Neuronal stem cell (in vitro differentiated cells): ENCODE data around the gene KBTBD12.

Experiments used
- DNase-seq: peaks from one replicate; pipeline ENCODE4 v3.0.0-alpha.2; 2013; ENCODE audit warnings: low spot score
- H2AFZ ChIP-seq: one replicate; pipeline ENCODE4 v1.6.1; 2013; ENCODE audit warnings: mild to moderate bottlenecking, low read length, inconsistent platforms
- H2AK5ac ChIP-seq: 2 replicates; pipeline ENCODE4 v1.6.1; 2013; ENCODE audit warnings: low read depth, mild to moderate bottlenecking, inconsistent platforms, low read length, moderate library complexity, mixed read lengths
- H2BK120ac ChIP-seq: 2 replicates; pipeline ENCODE4 v1.6.1; 2013; ENCODE audit warnings: low read depth, mild to moderate bottlenecking, inconsistent platforms, low read length, moderate library complexity, mixed read lengths
- H2BK12ac ChIP-seq: one replicate; pipeline ENCODE4 v1.6.1; 2013; ENCODE audit warnings: low read length, inconsistent platforms
- H2BK15ac ChIP-seq: 2 replicates; pipeline ENCODE4 v1.6.1; 2013; ENCODE audit warnings: mild to moderate bottlenecking, low read length, inconsistent platforms, mixed read lengths
- H2BK5ac ChIP-seq: one replicate; pipeline ENCODE4 v1.6.1; 2013; ENCODE audit warnings: inconsistent platforms, mild to moderate bottlenecking, low read length, moderate library complexity
- H3K14ac ChIP-seq: one replicate; pipeline ENCODE4 v1.6.1; 2013; ENCODE audit warnings: low read length, inconsistent platforms
- H3K18ac ChIP-seq: 2 replicates; pipeline ENCODE4 v1.6.1; 2013; ENCODE audit warnings: low read length, inconsistent platforms
- H3K23ac ChIP-seq: 2 replicates; pipeline ENCODE4 v1.6.1; 2013; ENCODE audit warnings: low read depth, mild to moderate bottlenecking, mixed read lengths, low read length, inconsistent platforms; ENCODE audit not compliant: poor library complexity
- H3K27ac ChIP-seq: replicated peaks from 3 replicates; pipeline ENCODE4 v1.5.1; 2013; ENCODE audit warnings: low read length, inconsistent platforms
- H3K27me3 ChIP-seq, 3 experiments: 2 replicates each; pipeline ENCODE4 v1.6.1; 2013; ENCODE audit warnings: low read length in 3 of 3, mild to moderate bottlenecking in 2 of 3, inconsistent platforms in 1 of 3, low read depth in 1 of 3, mixed read lengths in 1 of 3, moderate library complexity in 1 of 3; ENCODE audit not compliant: control insufficient read depth in 3 of 3, insufficient read depth in 3 of 3
- H3K36me3 ChIP-seq, 2 donors: replicated peaks in 1 of 2; 2 replicates each; pipeline ENCODE4 v1.6.1; 2013; ENCODE audit warnings: low read length in 2 of 2; ENCODE audit not compliant: control insufficient read depth in 2 of 2, insufficient read depth in 2 of 2
- H3K4ac ChIP-seq: 2 replicates; pipeline ENCODE4 v1.6.1; 2013; ENCODE audit warnings: inconsistent platforms, mild to moderate bottlenecking, low read length, moderate library complexity
- H3K4me1 ChIP-seq, 2 donors: 1 replicate in 1 of 2; 2 replicates in 1 of 2; pipeline ENCODE4 v1.6.1; 2013; ENCODE audit warnings: low read length in 2 of 2, low read depth in 1 of 2; ENCODE audit not compliant: control insufficient read depth in 2 of 2, insufficient read depth in 1 of 2
- H3K4me2 ChIP-seq: one replicate; pipeline ENCODE4 v1.6.1; 2013; ENCODE audit warnings: mild to moderate bottlenecking, low read length, inconsistent platforms; ENCODE audit not compliant: insufficient read depth, poor library complexity, severe bottlenecking
- H3K4me3 ChIP-seq, 2 donors: 2 replicates each; pipeline ENCODE4 v1.5.1; 2013; ENCODE audit warnings: low read length in 2 of 2, mild to moderate bottlenecking in 2 of 2, inconsistent platforms in 1 of 2, moderate library complexity in 1 of 2
- H3K79me1 ChIP-seq: one replicate; pipeline ENCODE4 v1.6.1; 2013; ENCODE audit warnings: low read depth, mild to moderate bottlenecking, inconsistent platforms, low read length, moderate library complexity
- H3K9ac ChIP-seq: one replicate; pipeline ENCODE4 v1.6.1; 2013; ENCODE audit warnings: mild to moderate bottlenecking, low read depth, low read length, inconsistent platforms; ENCODE audit not compliant: poor library complexity
- H3K9me3 ChIP-seq, 2 donors: replicated peaks in 1 of 2; 2 replicates each; pipeline versions ENCODE3 to v1.6.1; 2013; ENCODE audit warnings: low read length in 2 of 2, mild to moderate bottlenecking in 2 of 2, inconsistent platforms in 1 of 2, low read depth in 1 of 2, mixed read lengths in 1 of 2, moderate library complexity in 1 of 2; ENCODE audit not compliant: control insufficient read depth in 2 of 2, insufficient read depth in 1 of 2
- H4K8ac ChIP-seq: one replicate; pipeline ENCODE4 v1.6.1; 2013; ENCODE audit warnings: low read depth, mild to moderate bottlenecking, inconsistent platforms, low read length, moderate library complexity
- H4K91ac ChIP-seq: one replicate; pipeline ENCODE4 v1.6.1; 2013; ENCODE audit warnings: low read length, low read depth, mild to moderate bottlenecking, inconsistent platforms; ENCODE audit not compliant: poor library complexity
- WGBS, 2 donors: extraction: QIAGEN DNeasy Blood & Tissue Kit; methylation state at CpG; one replicate each; pipeline ENCODE4 v1.1.7; 2013; ENCODE audit warnings: missing lambda C conversion rate in 2 of 2, mixed read lengths in 1 of 2; ENCODE audit not compliant: insufficient read length in 2 of 2, insufficient replicate concordance in 1 of 2; ENCODE audit errors: extremely low coverage in 2 of 2; 5-methylcytosine and 5-hydroxymethylcytosine counted together

Gene KBTBD12

DNA sequence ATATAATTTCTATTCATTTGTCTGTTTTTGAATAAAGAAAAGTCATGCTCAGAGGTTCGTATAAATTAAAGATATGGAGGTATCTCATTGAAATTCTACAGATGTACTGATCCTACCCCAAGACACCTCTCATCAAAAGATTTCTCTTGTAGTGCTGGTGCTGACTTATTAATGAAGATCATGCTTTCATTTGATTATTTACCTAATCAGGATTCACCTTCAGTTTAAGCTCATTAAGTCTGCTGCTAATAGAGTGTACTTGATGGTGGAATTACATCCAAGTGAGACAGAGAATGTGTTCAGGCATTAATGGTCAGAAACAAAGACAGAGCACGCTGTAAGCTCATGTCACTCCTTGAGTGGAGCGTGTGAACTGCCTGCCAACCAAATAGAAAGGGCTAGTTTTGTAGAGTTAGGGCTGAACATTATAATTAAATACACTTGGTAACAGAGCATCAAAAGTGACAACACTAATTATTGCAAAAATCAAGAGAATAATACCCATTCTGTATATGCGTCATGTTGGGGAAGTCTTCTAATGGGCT, 45.5 kb downstream of the KBTBD12 start:
- Histone ChIP-seq H3K9ac (no peak overlapping the region), H2BK5ac (no peak overlapping the region), H3K4me1 (no peaks in the 10 kb centered on the region), H2BK120ac (no peak overlapping the region), H4K8ac (no peak overlapping the region), H3K9me3 (no peaks in the 10 kb centered on the region), H3K4ac (no peak overlapping the region), H2BK12ac (no peak overlapping the region), H2AK5ac (no peak overlapping the region), H3K27ac (no peak overlapping the region), H4K91ac (no peak overlapping the region), H3K36me3 (no peaks in the 10 kb centered on the region), H3K23ac (no peak overlapping the region), H3K27me3 (peaks cover 0 to 14% (median 0%) of the 10 kb centered on the region in 3 experiments), H3K14ac (no peak overlapping the region), H3K4me3 (no peak overlapping the region), H3K79me1 (no peaks in the 10 kb centered on the region), H3K18ac (no peak overlapping the region), H3K4me2 (no peak overlapping the region), H2AFZ (no peak overlapping the region), H2BK15ac (no peak overlapping the region)
- no CpG with 5 or more reads among the region's 4 CpGs for WGBS, 2 donors
- no peak for DNase-seq

- no peaks in the 10 kb centered on the region for H3K79me1 ChIP-seq
- H3K27ac ChIP-seq, result no peak overlapping the region
- DNase-seq, result no peak
- H4K8ac ChIP-seq, result no peak overlapping the region
- H2AFZ ChIP-seq, result no peak overlapping the region
- no peak overlapping the region for H2BK5ac ChIP-seq
- H3K4me2 ChIP-seq, result no peak overlapping the region
- no peak overlapping the region for H2BK120ac ChIP-seq
- H3K23ac ChIP-seq, result no peak overlapping the region
- H3K27me3 ChIP-seq, result peaks cover 0 to 14% (median 0%) of the 10 kb centered on the region in 3 experiments
- no peak overlapping the region for H3K4ac ChIP-seq
- H3K36me3 ChIP-seq, result no peaks in the 10 kb centered on the region
- no peak overlapping the region for H3K18ac ChIP-seq
- H3K9ac ChIP-seq, result no peak overlapping the region
- no peak overlapping the region for H3K4me3 ChIP-seq
- H2AK5ac ChIP-seq, result no peak overlapping the region
- H2BK15ac ChIP-seq, result no peak overlapping the region
- H2BK12ac ChIP-seq, result no peak overlapping the region
- H3K4me1 ChIP-seq, result no peaks in the 10 kb centered on the region
- no peaks in the 10 kb centered on the region for H3K9me3 ChIP-seq
- H3K14ac ChIP-seq, result no peak overlapping the region
- no peak overlapping the region for H4K91ac ChIP-seq
- WGBS, 2 donors, result no CpG with 5 or more reads among the region's 5 CpGs
Observed at GRCh38 chr3:127961124-127961523, 46.1 kb downstream of the KBTBD12 start.

- Histone ChIP-seq H4K91ac (no peak overlapping the region), H3K27me3 (peaks cover 0 to 14% (median 0%) of the 10 kb centered on the region in 3 experiments), H3K9me3 (no peaks in the 10 kb centered on the region), H3K4me2 (no peak overlapping the region), H3K4ac (no peak overlapping the region), H2AK5ac (no peak overlapping the region), H3K18ac (no peak overlapping the region), H3K9ac (no peak overlapping the region), H2BK12ac (no peak overlapping the region), H3K79me1 (no peaks in the 10 kb centered on the region), H3K23ac (no peak overlapping the region), H3K14ac (no peak overlapping the region), H3K4me1 (no peaks in the 10 kb centered on the region), H3K36me3 (no peaks in the 10 kb centered on the region), H2BK5ac (no peak overlapping the region), H2BK15ac (no peak overlapping the region), H2BK120ac (no peak overlapping the region), H2AFZ (no peak overlapping the region), H3K4me3 (no peak overlapping the region), H3K27ac (no peak overlapping the region), H4K8ac (no peak overlapping the region)
- DNase-seq, result no peak
- no CpG with 5 or more reads among the region's 4 CpGs for WGBS, 2 donors
Observed at GRCh38 chr3:127961963-127962362, 46.9 kb downstream of the KBTBD12 start.

DNA sequence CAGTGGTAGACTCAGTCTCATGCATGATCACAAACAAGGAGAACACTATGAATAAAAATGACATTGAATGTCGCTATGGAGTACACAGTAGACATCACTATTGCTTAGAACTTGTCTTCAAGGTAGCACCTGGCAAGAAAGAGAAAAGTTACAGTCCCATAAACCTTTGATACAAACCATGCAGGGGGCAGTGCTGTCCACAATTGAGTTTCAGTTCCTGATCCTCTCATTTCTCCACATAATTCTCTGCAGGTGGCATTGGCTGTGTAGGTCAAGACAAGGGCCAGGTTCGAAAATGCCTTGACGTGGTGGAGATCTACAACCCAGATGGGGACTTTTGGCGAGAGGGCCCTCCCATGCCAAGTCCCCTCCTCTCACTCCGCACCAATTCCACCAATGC, 47.9 kb downstream of the KBTBD12 start:
- Histone ChIP-seq H3K9me3 (no peaks in the 10 kb centered on the region), H2AK5ac (no peak overlapping the region), H3K27me3 (peaks cover 0 to 12% (median 0%) of the 10 kb centered on the region in 3 experiments), H3K79me1 (no peaks in the 10 kb centered on the region), H2BK120ac (no peak overlapping the region), H3K4me1 (no peaks in the 10 kb centered on the region), H3K4ac (no peak overlapping the region), H3K4me3 (no peak overlapping the region), H3K36me3 (no peaks in the 10 kb centered on the region), H3K9ac (no peak overlapping the region), H4K91ac (no peak overlapping the region), H2BK5ac (no peak overlapping the region), H2BK15ac (no peak overlapping the region), H3K4me2 (no peak overlapping the region), H3K23ac (no peak overlapping the region), H3K14ac (no peak overlapping the region), H2AFZ (no peak overlapping the region), H2BK12ac (no peak overlapping the region), H4K8ac (no peak overlapping the region), H3K18ac (no peak overlapping the region), H3K27ac (no peak overlapping the region)
- DNase-seq, result no peak
- WGBS, 2 donors, result no CpG with 5 or more reads among the region's 5 CpGs
